GM19035 (cell line): Measurements from ENCODE around the gene BRAT1.

Experiments used
- ATAC-seq: cut with Tn5 transposase; IDR thresholded peaks from one replicate; pipeline ENCODE4 v1.9.1; 2021; ENCODE audit not compliant: unreplicated experiment

Gene BRAT1

DNA sequence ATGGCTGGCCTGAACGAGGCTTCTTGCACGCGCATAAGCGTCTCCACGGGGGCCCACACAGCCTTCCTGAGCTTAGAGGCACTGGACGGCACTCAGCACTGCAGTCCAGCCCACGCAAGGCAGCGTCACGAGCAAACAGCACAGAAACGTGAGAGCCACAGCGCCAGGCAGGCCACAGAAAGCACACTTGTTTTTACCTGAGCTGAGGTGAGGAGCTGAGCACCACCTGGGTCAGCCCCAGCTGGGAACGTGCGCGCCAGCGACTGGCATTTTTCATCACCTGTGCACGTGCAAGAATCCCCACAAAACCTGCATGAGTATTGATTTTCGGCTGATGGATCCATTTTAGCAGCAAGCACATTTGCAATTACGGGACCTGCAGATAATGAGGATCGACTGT is 30.1 kb upstream of the BRAT1 start:
- ATAC-seq = no peak

DNA sequence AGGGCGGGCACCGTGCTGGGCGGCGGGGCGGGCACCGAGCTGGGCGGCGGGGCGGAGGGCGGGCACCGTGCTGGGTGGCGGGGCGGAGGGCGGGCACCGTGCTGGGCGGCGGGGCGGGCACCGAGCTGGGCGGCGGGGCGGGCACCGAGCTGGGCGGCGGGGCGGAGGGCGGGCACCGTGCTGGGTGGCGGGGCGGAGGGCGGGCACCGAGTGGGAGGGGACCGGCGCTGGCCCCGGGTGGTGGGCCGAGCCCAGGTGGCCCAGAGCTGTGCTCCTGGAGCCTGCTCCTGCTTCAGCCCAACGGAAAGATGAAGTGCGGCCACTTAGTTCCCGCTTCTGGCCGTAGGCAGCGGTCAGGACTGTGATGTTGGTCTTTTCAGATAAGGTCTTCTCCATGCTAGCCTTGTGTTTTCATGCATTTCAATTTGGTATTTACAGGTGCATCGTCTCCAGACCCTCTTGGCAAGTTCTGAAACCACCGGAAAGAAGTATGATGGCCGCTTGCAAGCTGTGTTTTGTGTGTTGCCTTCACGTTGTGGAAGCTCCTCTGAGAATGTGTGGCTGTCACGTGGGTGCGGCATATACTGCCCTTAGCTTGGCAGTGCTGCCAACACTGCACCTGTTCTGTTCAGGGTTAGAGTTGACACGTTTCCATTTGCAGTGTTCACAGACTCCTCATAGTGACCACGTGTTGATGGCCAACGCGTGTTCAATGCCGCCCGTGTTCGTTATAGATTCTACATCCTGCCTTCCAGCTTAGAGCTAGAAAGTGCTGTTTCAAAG is 28.7 kb upstream of the BRAT1 start:
- no peak for ATAC-seq

DNA sequence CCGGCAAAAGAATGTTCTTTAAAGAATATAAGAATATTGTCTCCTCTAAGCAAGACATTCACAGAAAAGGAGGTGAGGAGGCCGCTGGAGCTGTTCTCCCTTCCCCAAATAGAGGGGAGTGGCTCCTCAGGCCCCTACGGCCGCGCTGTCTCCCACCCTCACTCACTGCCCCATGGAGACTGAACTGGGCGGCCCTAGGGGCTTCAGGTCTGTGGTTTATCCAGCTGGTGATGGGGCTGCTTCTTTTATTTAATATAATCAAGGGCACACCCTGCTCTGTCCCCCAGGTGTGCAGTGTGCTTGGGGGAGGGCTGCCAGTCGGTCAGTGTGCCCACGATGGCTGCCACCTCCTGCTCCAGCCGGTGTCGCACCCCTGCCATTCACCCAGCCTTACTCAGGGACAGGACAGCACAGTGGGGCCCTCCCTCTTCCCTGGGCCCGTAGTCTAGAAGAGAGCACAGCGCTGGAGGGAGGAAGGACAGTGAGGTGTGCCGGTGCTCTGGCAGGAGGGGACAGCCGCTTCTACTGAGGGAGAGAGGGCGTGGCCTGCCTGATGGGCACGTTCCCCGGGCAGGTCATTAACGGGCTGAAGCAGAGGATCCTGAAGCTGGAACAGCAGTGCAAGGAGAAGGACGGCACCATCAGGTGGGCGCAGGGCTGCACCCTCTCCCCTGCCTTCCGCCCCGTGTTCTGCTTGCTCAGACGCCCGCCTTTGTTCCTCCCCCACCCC is 26.8 kb upstream of the BRAT1 start:
- no peak for ATAC-seq

DNA sequence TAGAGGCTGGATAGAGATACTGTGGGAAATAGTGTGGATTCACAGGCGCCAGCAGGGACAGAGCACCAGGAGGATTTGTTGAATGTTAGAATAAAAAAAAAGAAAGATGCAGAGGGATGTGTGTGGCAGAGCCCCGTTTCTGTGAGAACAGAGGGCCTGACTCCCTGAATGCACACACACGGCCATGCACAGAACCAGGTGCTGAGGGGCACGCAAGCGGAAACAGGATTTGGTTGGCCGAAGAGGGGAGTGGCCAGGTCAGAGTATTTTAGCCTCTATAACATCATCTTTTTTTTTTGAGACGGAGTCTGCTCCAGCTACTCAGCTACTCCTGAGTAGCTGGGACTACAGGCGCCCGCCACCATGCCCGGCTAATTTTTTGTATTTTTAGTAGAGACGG is 25.3 kb upstream of the BRAT1 start:
- ATAC-seq = no peak

DNA sequence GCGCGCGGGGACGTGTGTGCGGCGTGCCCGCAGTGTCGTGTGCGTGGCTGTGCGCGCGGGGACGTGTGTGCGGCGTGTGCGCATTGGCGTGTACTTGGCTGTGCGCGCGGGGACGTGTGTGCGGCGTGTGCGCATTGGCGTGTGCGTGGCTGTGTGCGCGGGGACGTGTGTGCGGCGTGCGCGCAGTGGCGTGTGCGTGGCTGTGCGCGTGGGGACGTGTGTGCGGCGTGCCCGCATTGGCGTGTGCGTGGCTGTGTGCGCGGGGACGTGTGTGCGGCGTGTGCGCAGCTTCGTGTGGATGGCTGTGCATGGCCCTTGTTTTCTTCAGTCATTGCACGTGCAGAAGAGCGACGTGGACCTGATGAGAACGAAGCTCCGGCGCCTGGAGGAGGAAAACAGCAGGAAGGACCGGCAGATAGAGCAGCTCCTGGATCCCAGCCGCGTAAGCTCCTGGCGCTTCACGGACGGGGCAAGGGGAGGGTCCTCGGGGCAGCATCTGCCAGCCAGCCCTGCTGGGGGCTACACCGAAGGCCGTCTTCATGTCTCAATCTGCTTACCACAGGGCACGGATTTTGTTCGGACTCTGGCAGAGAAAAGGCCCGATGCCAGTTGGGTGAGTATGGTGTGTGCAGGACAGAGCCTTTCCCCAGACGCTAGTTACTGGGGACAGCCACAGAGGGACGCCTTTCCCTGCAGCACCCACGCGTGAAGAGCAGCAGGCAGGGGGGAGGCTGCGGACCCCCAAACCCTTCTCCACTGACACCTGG is 22.8 kb upstream of the BRAT1 start:
- ATAC-seq = no peak

DNA sequence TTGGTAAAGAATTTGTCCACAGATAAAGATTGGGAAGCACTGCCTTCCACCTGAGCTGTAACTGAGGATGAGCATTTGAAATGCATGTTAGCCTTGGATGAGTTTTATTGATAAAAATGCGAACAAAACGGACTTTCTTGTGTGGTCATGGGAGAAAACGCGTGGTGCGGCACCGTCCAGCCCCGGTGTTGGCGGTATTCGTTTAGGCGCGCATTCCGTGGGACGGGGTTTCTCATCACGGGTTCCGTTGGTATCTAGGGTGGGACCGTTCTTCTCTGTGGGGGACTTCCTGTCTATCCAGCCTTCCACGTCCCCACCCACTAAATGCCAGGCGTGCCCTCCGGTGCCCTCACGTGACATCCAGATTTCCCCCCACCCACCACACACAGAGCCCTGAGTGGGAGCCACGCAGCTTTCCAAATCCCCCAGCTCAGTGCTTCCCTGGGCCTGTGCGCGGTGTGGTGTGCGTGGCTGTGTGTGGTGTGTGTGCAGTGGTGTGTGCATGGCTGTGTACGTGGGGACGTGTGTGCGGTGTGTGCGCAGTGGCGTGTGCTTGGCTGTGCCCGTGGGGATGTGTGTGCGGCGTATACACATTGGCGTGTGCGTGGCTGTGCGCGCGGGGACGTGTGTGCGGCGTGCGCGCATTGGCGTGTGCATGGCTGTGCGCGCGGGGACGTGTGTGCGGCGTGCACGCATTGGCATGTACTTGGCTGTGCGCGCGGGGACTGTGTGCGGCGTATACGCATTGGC is 21.6 kb upstream of the BRAT1 start:
- ATAC-seq = no peak

DNA sequence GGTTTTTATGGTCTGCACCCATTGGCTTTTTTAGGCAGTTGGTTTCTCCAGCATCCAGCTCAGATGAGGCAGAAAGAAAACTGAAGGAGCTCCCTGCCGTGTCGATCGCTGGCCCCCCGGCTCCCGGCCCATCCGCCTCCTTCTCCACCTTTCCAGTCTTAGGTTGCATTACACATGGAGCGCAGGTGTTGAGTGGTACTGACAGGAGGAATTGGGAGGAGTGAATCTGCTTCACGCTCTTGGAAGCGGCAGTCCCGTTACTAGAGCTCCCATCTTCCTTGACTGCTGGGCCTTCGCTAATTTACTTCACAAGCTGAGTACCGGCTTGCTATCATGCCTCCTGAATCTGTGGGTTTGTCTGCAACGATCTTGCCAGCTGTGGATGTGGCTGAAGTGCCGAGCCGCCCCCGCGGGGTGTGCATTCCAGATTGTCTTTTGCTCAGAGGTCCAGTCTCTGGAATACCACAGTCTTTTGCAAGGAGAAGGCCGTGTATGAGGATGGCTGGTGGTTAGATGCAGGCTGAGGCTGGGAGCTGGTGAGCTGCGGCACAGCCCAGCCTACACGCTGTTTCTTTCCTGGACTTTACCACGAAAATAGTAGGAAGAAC is 20.5 kb upstream of the BRAT1 start:
- ATAC-seq = no peak

DNA sequence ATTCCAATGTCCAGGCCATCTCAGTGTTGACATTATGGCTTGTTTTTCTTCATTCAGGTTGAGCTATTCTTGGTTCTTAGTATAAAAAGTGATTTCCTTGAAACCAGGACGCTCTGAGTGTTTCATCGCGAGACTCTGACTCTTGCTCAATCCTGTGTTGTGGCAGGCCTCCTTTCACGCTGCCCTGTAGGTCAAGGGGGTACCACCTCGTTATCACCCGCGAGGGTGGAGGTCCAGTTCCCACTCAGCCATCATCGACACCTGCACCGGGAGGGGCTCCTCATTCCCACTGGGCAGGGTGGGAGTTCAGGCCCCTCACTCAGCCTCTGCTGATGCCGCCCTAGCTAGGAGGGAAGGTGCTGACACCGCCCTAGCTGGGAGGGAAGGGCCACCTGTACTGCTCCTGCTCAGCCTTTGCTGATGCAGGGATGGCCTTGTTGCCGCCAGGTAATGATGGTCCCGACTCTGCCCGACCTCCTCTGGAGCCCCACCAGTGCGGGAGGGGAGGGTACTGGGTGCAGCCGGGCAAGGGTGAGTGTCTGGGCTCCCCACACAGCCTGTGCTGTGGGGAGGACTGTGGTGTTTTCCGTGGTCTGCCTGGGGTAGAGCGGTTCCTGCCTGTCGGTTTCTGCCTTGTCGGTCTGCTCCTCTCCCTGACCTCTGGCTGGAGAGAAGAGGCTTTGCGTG is 19.9 kb upstream of the BRAT1 start:
- no peak for ATAC-seq

DNA sequence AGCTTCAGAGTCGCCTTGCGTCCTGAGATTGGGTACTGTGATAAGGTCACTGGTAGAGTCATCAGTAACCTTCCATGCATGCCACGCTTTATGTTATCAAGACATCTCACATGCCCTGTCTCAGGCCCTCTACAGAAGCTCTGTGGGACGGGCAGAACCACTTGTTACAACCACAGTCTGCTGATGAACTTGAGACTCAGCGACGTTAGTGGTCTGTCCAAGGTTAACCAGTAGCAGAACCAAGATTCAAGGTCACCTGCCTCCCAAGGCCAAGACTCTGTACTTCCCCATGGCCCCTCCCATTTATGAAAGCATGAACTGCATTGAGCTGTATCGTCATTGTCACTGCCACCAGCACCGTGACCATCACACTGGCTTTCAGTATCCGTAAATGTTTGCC is 18.4 kb upstream of the BRAT1 start:
- no peak for ATAC-seq

DNA sequence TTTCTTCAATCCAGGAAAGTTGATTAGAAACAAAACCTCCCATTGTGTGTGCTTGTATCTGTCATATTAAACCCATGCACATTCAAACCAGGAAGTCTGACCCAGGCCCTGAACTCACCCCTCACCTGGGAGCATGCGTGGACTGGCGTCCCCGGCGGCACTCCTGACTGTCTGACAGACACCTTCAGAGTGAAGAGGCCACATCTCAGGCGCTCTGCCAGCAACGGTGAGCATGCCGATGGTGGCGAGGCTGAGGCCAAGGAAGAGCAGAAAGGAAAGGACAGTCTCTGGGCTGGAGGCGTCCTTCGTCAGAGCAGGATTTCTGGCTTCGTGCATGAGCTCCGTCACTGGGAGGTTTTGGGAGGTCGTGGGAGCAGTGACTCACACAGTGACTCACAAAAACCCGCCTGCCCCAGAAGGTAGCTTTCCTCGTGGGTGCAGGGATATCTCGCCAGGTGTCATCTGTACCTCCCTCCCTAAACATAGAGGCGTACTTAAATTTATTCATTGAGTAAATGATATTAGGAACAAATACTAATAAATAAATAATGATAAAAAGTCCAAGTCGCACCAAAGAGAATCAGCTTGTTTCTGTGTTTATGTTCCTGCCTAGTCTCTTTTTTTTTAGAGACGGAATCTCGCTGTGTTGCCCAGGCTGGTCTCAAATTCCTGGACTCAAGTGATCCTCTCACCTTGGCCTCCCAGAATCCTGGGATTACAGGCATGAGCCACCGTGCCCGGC is 16.9 kb upstream of the BRAT1 start:
- ATAC-seq = no peak

DNA sequence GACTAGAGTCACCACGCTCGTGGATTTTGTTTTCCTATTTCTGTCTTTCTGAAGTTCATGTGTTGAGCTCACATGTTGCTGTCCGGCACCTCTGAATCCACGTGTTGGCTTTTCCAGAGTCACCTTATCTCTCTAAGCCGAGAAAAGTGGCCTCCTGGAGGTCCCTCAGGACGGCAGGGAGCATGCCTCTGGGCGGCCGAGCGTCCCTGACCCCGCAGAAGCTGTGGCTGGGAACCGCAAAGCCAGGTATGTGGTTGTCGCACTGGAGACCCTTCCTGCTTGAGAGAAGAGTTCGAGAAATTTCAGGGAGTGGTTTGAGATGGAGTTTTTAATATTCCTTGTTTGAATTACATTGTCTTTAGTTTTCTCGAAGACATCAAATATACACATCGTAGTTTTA is 16.1 kb upstream of the BRAT1 start:
- ATAC-seq = no peak

DNA sequence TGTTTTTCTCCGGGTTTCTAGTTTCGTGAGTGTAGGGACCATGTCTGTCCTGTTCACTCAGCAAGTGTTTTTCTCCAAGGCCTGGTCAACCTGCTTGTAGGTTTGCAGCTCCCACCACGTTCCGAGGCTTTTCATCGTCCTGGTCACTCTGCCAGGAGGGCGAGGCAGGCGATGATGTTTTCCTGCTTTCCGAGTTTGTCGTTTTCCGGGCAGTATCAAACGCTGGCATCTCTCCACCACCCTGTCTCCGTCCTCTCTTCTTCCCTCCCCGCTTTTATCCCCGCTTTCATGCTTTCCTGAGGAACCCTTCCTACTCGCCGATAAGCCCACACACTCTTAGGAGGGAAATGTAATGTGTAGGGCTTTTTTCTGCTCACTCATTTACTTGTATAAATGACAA is 14.7 kb upstream of the BRAT1 start:
- no peak for ATAC-seq

DNA sequence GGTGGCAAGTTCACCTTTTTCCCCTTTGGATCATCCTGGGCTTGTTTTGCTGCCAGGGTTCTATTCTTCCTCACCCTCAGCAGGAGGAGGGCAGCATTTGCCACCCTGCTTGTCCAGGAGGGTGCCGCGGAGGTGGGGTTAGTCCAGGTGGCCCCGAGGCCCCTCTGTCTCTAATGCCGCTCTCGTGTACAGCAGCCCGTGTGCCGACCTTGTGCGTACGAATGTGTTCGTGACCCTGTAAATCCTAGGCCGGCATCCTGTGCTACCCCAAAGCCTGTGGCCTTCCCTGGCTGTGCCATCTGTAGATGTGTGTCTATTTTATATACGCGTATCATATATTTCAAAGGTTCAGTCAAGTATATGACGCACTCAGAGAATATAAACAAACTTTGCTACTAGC is 14.1 kb upstream of the BRAT1 start:
- no peak for ATAC-seq

DNA sequence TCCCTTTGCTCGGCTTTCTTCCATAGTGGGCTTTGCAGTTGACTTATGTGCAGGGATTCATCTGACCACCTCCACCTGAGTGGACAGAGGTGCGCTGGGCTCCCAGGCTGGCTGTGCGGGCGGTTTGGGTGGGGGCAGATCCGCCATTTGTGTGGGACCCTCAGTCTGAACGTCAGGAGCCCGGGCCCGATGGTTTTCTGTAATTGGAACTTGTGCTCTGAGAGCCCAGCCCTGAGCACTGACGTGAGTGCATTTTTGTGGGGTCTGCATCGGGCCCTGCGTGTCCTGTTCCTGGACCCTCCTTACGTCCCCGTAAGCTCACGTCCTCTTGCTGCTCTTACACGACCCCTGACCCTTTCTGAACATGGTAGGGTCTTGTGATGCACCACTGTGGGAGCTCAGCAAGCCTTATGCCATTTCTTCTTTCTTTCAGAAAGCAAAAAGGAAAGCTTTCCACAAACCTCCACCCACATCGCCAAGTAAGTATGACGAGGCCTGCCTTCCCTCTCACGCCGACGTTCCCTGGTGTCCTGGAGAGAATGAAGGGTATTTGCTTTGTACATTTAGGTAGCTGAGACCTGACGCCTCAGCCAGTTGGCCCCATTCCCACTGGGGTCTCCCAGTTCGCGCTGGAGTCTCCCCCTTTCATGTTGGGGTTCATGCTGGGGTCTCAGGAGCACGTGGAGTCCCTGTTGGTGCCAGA is 13.3 kb upstream of the BRAT1 start:
- ATAC-seq = no peak

DNA sequence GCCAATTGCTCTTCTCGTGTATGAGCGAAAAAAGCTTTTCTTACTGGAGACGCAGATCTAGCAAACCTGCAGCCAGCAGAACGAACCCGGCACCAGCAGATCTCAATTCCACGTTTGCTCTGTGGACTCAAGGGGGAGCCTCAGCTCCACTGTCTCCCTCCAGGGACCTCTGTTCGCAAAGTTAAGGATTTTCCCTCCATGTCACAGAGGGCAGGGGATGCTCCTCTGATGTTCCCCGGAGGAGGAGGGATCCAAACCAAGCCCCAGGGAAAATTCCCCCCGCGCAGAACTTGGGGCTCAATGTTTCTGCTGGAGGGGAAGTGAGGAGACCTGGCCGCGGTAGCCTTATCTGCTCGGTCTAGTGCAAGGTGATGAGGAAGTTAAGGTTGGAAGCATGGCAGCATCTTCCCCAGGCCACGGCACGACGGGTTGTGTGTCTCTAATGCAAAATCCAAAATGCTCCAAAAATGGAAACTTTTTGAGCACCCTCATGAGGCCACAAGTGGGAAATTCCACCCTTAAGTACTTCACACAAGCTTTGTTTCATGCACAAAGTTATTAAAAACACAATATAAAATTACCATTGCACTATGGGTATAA is 12.5 kb upstream of the BRAT1 start:
- no peak for ATAC-seq

DNA sequence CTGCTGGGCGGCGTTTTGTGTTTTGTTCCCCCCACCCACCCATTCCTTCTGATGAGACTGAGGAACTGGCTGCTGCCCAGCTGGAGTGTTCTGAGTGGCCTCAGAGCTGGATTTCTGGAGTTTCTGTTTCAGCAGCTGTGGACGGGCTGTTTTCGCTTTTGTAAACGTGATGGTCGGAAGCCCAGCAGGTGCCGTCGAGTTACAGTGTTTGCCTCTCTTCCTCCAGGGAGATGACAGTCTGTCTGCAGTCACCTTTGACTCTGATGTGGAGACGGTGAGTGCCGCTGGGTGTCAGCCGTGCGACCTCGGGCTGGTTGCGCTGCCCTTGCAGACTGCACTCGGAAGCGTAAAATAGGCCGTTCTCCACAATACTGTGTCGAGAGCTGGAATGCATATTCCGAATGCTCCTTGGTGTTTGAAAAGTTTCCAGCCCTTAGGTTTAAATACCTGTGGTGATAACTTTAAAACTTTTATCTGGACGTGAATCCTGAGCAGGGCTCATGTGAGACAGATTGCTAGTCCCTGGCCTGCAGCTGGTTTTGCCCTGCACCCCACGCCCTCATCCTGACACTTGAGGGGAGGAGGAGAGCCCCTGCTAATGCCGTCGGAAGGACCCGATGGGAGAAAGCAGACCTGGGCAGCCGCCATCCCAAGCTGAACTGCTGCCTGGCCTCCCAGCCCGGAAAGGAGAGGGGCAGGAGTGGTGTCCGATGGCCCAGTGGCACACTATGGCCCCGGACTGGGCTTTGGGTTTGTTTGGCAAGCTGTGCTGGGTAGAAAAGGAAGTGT is 11.8 kb upstream of the BRAT1 start:
- ATAC-seq = peak; percentile 93

DNA sequence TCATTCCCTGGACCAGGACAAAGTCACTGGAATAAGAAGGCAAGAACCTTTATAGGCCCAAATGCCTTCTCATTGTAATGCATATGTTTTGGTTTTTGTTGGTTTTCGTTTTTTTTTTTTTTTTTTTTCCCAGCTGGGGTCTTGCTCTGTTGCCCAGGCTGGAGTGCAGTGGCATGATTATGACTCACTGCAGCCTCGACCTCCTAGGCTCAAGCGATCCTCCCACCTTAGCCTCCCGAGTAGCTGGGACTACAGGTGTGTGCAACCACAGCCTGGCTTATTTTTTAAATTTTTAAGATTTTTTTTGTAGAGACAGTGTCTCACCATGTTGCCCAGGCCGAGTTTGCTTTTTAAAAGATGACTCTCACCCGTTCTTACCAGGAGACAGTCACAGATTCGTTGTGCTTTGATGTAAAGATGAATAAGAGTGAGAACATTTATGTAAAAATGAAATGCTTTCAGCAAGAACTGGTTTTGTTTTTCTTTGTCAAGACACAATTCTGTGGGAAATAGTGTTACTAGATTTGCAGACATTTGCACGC is 11.1 kb upstream of the BRAT1 start:
- peak; percentile 32 for ATAC-seq
